Putamen (tissue), 1 donor: Measurements from ENCODE around the gene ELOB.

Experiments used
- DNase-seq: peaks from one replicate; pipeline ENCODE4 v3.0.0-alpha.2; 2016; ENCODE audit warnings: low spot score

The ELOB gene

GRCh38 chr16:2768403-2769089 lies 8.5 kb downstream of the ELOB start:
- DNase-seq = no peak

GRCh38 chr16:2767891-2768290 lies 9.2 kb downstream of the ELOB start:
- DNase-seq = peak; percentile 33

GRCh38 chr16:2767140-2767731 lies 9.8 kb downstream of the ELOB start:
- DNase-seq = no peak

- no peak for DNase-seq
Observed at GRCh38 chr16:2766430-2767139, 10.5 kb downstream of the ELOB start.

GRCh38 chr16:2765462-2766404 lies 11.3 kb downstream of the ELOB start:
- DNase-seq = no peak

- DNase-seq = no peak
Observed at GRCh38 chr16:2764718-2765117, 12.4 kb downstream of the ELOB start.

- no peak for DNase-seq
Observed at GRCh38 chr16:2763173-2763572, 13.9 kb downstream of the ELOB start.

- no peak for DNase-seq
Observed at GRCh38 chr16:2762711-2763110, 14.4 kb downstream of the ELOB start.

- no peak for DNase-seq
Observed at GRCh38 chr16:2761886-2762583, 15.0 kb downstream of the ELOB start.

GRCh38 chr16:2761472-2761871 lies 15.6 kb downstream of the ELOB start:
- DNase-seq = no peak

- DNase-seq = no peak
Observed at GRCh38 chr16:2757344-2757743, 19.7 kb downstream of the ELOB start.

GRCh38 chr16:2756288-2757015 lies 20.6 kb downstream of the ELOB start:
- DNase-seq = no peak

- DNase-seq = no peak
Observed at GRCh38 chr16:2755158-2755557, 21.9 kb downstream of the ELOB start.

GRCh38 chr16:2753733-2754020 lies 23.4 kb downstream of the ELOB start:
- no peak for DNase-seq

- peak; percentile 84 for DNase-seq
Observed at GRCh38 chr16:2752850-2753732, 24.0 kb downstream of the ELOB start.

- DNase-seq = peak; percentile 93
Observed at GRCh38 chr16:2752035-2752849, 24.8 kb downstream of the ELOB start, which contains the start of gene SRRM2. SRRM2 (plus strand) TSS chr16:2752638; CDS start chr16:2756365, 3,727 bp downstream.

GRCh38 chr16:2751577-2752034 lies 25.5 kb downstream of the ELOB start:
- DNase-seq = no peak

- no peak for DNase-seq
Observed at GRCh38 chr16:2749936-2750335, 27.1 kb downstream of the ELOB start.

- no peak for DNase-seq
Observed at GRCh38 chr16:2749476-2749875, 27.6 kb downstream of the ELOB start.
